ENCODE measurements around the gene GPR135. TPM values are rescaled to one million over a fixed set of nuclear protein-coding genes. Genes with fewer than 3 reads are reported as not detected.

The GPR135 gene
- total RNA-seq, 1 donor from 2014 or later, result 3.5 TPM

- Mint-ChIP-seq H3K9me3 (ENCODE audit: unreplicated experiment) (peaks cover 8% of the 10 kb centered on the region), H3K27ac (ENCODE audit: unreplicated experiment) (no peak overlapping the region), H3K4me1 (ENCODE audit: unreplicated experiment) (no peaks in the 10 kb centered on the region), H3K4me3 (ENCODE audit: unreplicated experiment) (no peak overlapping the region), H3K36me3 (ENCODE audit: unreplicated experiment) (no peaks in the 10 kb centered on the region), H3K27me3 (ENCODE audit: unreplicated experiment) (no peaks in the 10 kb centered on the region)
- TF ChIP-seq CTCF (IDR thresholded peaks at IDR 0.05), result no peak
- DNase-seq (ENCODE audit: extremely low spot score, unreplicated experiment), result no peak
Observed at GRCh38 chr14:59415836-59416602, 49.2 kb downstream of the GPR135 start.

Other genes starting within 250 kb of the GPR135 start
- gene L3HYPDH, start 19.0 kb upstream of the GPR135 start, total RNA-seq, result 31.9 and 32.2 TPM in 2 replicates
- gene JKAMP, start 19.1 kb upstream of the GPR135 start, total RNA-seq, result 47.6 and 53.4 TPM in 2 replicates
- gene CCDC175, start 111.4 kb upstream of the GPR135 start, total RNA-seq, result not detected in 2 replicates